Neural cell (in vitro differentiated cells): Measurements from ENCODE around the gene RBPJL. TPM values are rescaled to one million over a fixed set of nuclear protein-coding genes. Genes with fewer than 3 reads are reported as not detected.

Experiments used
- H2AFZ ChIP-seq: fragments of 200-600, 300-800 bp; sonication (generic), shearing (Covaris generic); 2 replicates; pipeline ENCODE4 v1.6.0; 2014; ENCODE audit warnings: low read depth, mild to moderate bottlenecking, antibody characterized with exemption, low read length, moderate library complexity
- H3F3A ChIP-seq: fragments of 200-600 bp; shearing (Covaris generic); 2 replicates; pipeline ENCODE4 v1.6.1; 2016; ENCODE audit warnings: mild to moderate bottlenecking, moderate library complexity, mixed read lengths, antibody characterized with exemption, low read length; ENCODE audit not compliant: insufficient read depth, poor library complexity, severe bottlenecking
- H3K27ac ChIP-seq: fragments of 200-600, 300-800 bp; sonication (generic), shearing (Covaris generic); 2 replicates; pipeline ENCODE4 v1.5.1; 2014; ENCODE audit warnings: mild to moderate bottlenecking, low read length, moderate library complexity
- H3K27me3 ChIP-seq: fragments of 300-800, 200-600 bp; sonication (generic), shearing (Covaris generic); 2 replicates; pipeline ENCODE4 v1.6.0; 2014; ENCODE audit warnings: mild to moderate bottlenecking, low read depth, low read length, moderate library complexity; ENCODE audit not compliant: insufficient read depth
- H3K36me3 ChIP-seq: fragments of 300-800, 200-600 bp; sonication (generic), shearing (Covaris generic); 2 replicates; pipeline ENCODE4 v1.5.1; 2014; ENCODE audit warnings: mild to moderate bottlenecking, antibody characterized with exemption, low read length, moderate library complexity; ENCODE audit not compliant: insufficient read depth
- H3K4me2 ChIP-seq: fragments of 300-800, 200-600 bp; sonication (generic), shearing (Covaris generic); 2 replicates; pipeline ENCODE4 v1.6.0; 2014; ENCODE audit warnings: mild to moderate bottlenecking, low read length
- H3K4me3 ChIP-seq: fragments of 300-800, 200-600 bp; sonication (generic), shearing (Covaris generic); 2 replicates; pipeline ENCODE4 v1.5.1; 2014; ENCODE audit warnings: mild to moderate bottlenecking, low read length, moderate library complexity
- H3K79me2 ChIP-seq: fragments of 200-600 bp; shearing (Covaris generic); replicated peaks from 2 replicates; pipeline ENCODE4 v1.6.0; 2014; ENCODE audit warnings: mild to moderate bottlenecking, low read length, moderate library complexity; ENCODE audit not compliant: insufficient read depth
- H3K9ac ChIP-seq: fragments of 300-800, 200-600 bp; sonication (generic), shearing (Covaris generic); 2 replicates; pipeline ENCODE4 v1.6.1; 2016; ENCODE audit warnings: mild to moderate bottlenecking, low read length, mixed read lengths
- H3K9me2 ChIP-seq: fragments of 200-600 bp; shearing (Covaris generic); 2 replicates; pipeline ENCODE4 v1.6.1; 2016; ENCODE audit warnings: mild to moderate bottlenecking, low read length, mixed read lengths; ENCODE audit not compliant: insufficient read depth
- H3K9me3 ChIP-seq: fragments of 200-600, 300-800 bp; sonication (generic), shearing (Covaris generic); 2 replicates; pipeline ENCODE4 v1.6.1; 2016; ENCODE audit warnings: mild to moderate bottlenecking, mixed run types, low read length, moderate library complexity, mixed read lengths
- H4K20me1 ChIP-seq: fragments of 200-600 bp; shearing (Covaris generic); 2 replicates; pipeline ENCODE4 v1.6.1; 2016; ENCODE audit warnings: mild to moderate bottlenecking, mixed run types; ENCODE audit not compliant: insufficient read depth
- EP300 ChIP-seq: fragments of 450-650 bp; conservative IDR thresholded peaks from 2 replicates; pipeline ENCODE4 v1.6.1; 2014; ENCODE audit warnings: antibody characterized with exemption, mild to moderate bottlenecking, moderate library complexity; ENCODE audit not compliant: poor library complexity, severe bottlenecking
- EZH2 ChIP-seq: fragments of 200-600, 300-800 bp; shearing (Covaris generic), sonication (generic); IDR thresholded peaks from 2 replicates; pipeline ENCODE4 v1.6.1; 2014; ENCODE audit warnings: antibody characterized with exemption, low read length, borderline replicate concordance, mild to moderate bottlenecking; ENCODE audit not compliant: insufficient read depth, poor library complexity, severe bottlenecking
- MXI1 ChIP-seq: fragments of 450-650 bp; conservative IDR thresholded peaks from 2 replicates; pipeline ENCODE4 v1.6.1; 2014; ENCODE audit warnings: antibody characterized with exemption, mild to moderate bottlenecking; ENCODE audit not compliant: poor library complexity, severe bottlenecking
- POLR2AphosphoS5 ChIP-seq: IDR thresholded peaks from 2 replicates; pipeline ENCODE4 v1.6.1; 2012
- RAD21 ChIP-seq: fragments of 450-650 bp; conservative IDR thresholded peaks from 2 replicates; pipeline ENCODE4 v1.6.1; 2014; ENCODE audit warnings: antibody characterized with exemption, mild to moderate bottlenecking, moderate library complexity
- REST ChIP-seq: IDR thresholded peaks from 2 replicates; pipeline ENCODE4 v1.6.1; 2012; ENCODE audit warnings: borderline replicate concordance
- SMC3 ChIP-seq: fragments of 450-650 bp; conservative IDR thresholded peaks from 2 replicates; pipeline ENCODE4 v1.6.1; 2014; ENCODE audit warnings: antibody characterized with exemption, mild to moderate bottlenecking, moderate library complexity; ENCODE audit not compliant: poor library complexity
- TAF1 ChIP-seq: IDR thresholded peaks from 2 replicates; pipeline ENCODE4 v1.6.1; 2012; ENCODE audit warnings: low read depth
- polyA plus RNA-seq: library from polyadenylated mRNA; depleted of rRNA; stranded (reverse); fragments of >200 nt; gene quantifications from 2 replicates; pipeline ENCODE4 v1.2.3, GENCODE V29; 2014
- TF ChIP-seq, protein P1 (sequence below): fragments of 450-650 bp; IDR thresholded peaks from 2 replicates; pipeline ENCODE4 v1.5.1; 2014; ENCODE audit warnings: antibody characterized with exemption, mild to moderate bottlenecking, moderate library complexity; ENCODE audit not compliant: poor library complexity, severe bottlenecking

RBPJL gene
- polyA plus RNA-seq, 1 donor from 2014 or later: not detected

- Histone ChIP-seq H3K27me3 (peaks cover 14% of the 10 kb centered on the region), H3K9ac (no peak overlapping the region), H3K27ac (no peak overlapping the region), H3F3A (no peaks in the 10 kb centered on the region), H3K9me2 (no peaks in the 10 kb centered on the region), H2AFZ (no peak overlapping the region), H4K20me1 (no peaks in the 10 kb centered on the region), H3K36me3 (no peaks in the 10 kb centered on the region), H3K9me3 (peaks cover 3% of the 10 kb centered on the region), H3K4me3 (no peak overlapping the region), H3K4me2 (no peak overlapping the region), H3K79me2 (no peaks in the 10 kb centered on the region)
- TF ChIP-seq MXI1 (no peak), POLR2AphosphoS5 (no peak), SMC3 (no peak), RAD21 (no peak), EZH2 (no peak), TAF1 (no peak), EP300 (no peak), REST (no peak)
- TF ChIP-seq, protein P1, sequence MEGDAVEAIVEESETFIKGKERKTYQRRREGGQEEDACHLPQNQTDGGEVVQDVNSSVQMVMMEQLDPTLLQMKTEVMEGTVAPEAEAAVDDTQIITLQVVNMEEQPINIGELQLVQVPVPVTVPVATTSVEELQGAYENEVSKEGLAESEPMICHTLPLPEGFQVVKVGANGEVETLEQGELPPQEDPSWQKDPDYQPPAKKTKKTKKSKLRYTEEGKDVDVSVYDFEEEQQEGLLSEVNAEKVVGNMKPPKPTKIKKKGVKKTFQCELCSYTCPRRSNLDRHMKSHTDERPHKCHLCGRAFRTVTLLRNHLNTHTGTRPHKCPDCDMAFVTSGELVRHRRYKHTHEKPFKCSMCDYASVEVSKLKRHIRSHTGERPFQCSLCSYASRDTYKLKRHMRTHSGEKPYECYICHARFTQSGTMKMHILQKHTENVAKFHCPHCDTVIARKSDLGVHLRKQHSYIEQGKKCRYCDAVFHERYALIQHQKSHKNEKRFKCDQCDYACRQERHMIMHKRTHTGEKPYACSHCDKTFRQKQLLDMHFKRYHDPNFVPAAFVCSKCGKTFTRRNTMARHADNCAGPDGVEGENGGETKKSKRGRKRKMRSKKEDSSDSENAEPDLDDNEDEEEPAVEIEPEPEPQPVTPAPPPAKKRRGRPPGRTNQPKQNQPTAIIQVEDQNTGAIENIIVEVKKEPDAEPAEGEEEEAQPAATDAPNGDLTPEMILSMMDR: no peak
Measured at GRCh38 chr20:45294659-45295058, 12.0 kb upstream of the RBPJL start.

- Histone ChIP-seq H3F3A (no peaks in the 10 kb centered on the region), H2AFZ (no peak overlapping the region), H3K4me2 (no peak overlapping the region), H3K9ac (no peak overlapping the region), H3K9me2 (no peaks in the 10 kb centered on the region), H3K27me3 (peaks cover 11% of the 10 kb centered on the region), H3K36me3 (no peaks in the 10 kb centered on the region), H4K20me1 (no peaks in the 10 kb centered on the region), H3K27ac (no peak overlapping the region), H3K79me2 (no peaks in the 10 kb centered on the region), H3K9me3 (peaks cover 3% of the 10 kb centered on the region), H3K4me3 (no peak overlapping the region)
- TF ChIP-seq POLR2AphosphoS5 (no peak), SMC3 (no peak)
Measured at GRCh38 chr20:45297786-45298497, 8.7 kb upstream of the RBPJL start.
